K562 (cell line): ENCODE data around the gene TOPORS. TPM values are rescaled to one million over a fixed set of nuclear protein-coding genes. Genes with fewer than 3 reads are reported as not detected.

Experiments
- ATAC-seq: fragments of 200-7000 bp; cut with Tn5 transposase; 3 replicates; pipeline ENCODE4 v1.9.1; 2020; ENCODE audit warnings: moderate library complexity
- BruUV-seq: library from RNA; stranded (reverse); fragments of 400-500 nt; replicated peaks from 2 replicates; lab custom pipeline; 2021; lab: Mats Ljungman, UMichigan
- CTCF ChIA-PET: fragments of 300-600 bp; formaldehyde crosslinking; extraction: SDS; loops from one replicate; lab custom pipeline; 2021; ENCODE audit warnings: low intra/inter-chr PET ratio; lab: Yijun Ruan, JAX
- POLR2A ChIA-PET: fragments of 300-600, 350-650 bp; sonication (Branson Sonifier 250); formaldehyde crosslinking; extraction: SDS; loops from one replicate; lab custom pipeline; 2021; ENCODE audit warnings: antibody characterized with exemption, inconsistent platforms; lab: Yijun Ruan, JAX
- DNase-seq, 4 experiments: peaks; one replicate each; pipeline versions ENCODE4 v3.0.0 to v3.0.0-alpha.2; 2011 to 2018; ENCODE audit warnings: low spot score in 3 of 4, mixed read lengths in 3 of 4; ENCODE audit errors: extremely low read depth in 1 of 4
- FAIRE-seq: peaks from 2 replicates; lab custom pipeline; 2011; peaks lifted over from hg19 to GRCh38; lab: Jason Lieb, UNC
- H2AFZ ChIP-seq: 2 replicates; pipeline ENCODE4 v1.6.0; 2011; ENCODE audit warnings: low read depth, low read length, control low read depth, inconsistent platforms
- H3K27ac ChIP-seq: fragments of 200-600 bp; 3 replicates; pipeline ENCODE4 v1.8.0; 2011; ENCODE audit warnings: low read depth, mild to moderate bottlenecking, control low read depth, inconsistent platforms, low read length, moderate library complexity, mixed read lengths; ENCODE audit errors: extremely low read depth
- H3K27me3 ChIP-seq, 2 experiments: fragments of 300-600 bp in 1 of 2; 2 replicates in 1 of 2; 3 replicates in 1 of 2; pipeline versions ENCODE4 v1.6.0 to v1.8.0; 2011; ENCODE audit warnings: inconsistent platforms in 2 of 2, low read length in 2 of 2, mild to moderate bottlenecking in 1 of 2, mixed read lengths in 1 of 2, moderate library complexity in 1 of 2; ENCODE audit not compliant: control insufficient read depth in 2 of 2, insufficient read depth in 2 of 2
- H3K36me3 ChIP-seq: fragments of 300-600 bp; 3 replicates; pipeline ENCODE4 v1.8.0; 2011; ENCODE audit warnings: mild to moderate bottlenecking, low read length, inconsistent platforms; ENCODE audit not compliant: control insufficient read depth, insufficient read depth
- H3K4me1 ChIP-seq, 2 experiments: fragments of 200-600 bp in 1 of 2; replicated peaks in 1 of 2; 2 replicates in 1 of 2; 3 replicates in 1 of 2; pipeline versions ENCODE4 v1.5.1 to v1.8.0; 2011; ENCODE audit warnings: inconsistent platforms in 2 of 2, low read length in 2 of 2, mild to moderate bottlenecking in 1 of 2, mixed read lengths in 1 of 2, moderate library complexity in 1 of 2; ENCODE audit not compliant: control insufficient read depth in 2 of 2, insufficient read depth in 2 of 2
- H3K4me2 ChIP-seq: 2 replicates; pipeline ENCODE4 v1.6.1; 2011; ENCODE audit warnings: low read length, control low read depth, inconsistent platforms, mixed read lengths; ENCODE audit not compliant: insufficient read depth
- H3K4me3 ChIP-seq: fragments of 200-600 bp; sonication (generic), shearing (Covaris generic); 2 replicates; pipeline ENCODE4 v1.5.1; 2016; ENCODE audit warnings: control low read depth, inconsistent platforms
- H3K79me2 ChIP-seq: fragments of 200-600 bp; 3 replicates; pipeline ENCODE4 v1.8.0; 2011; ENCODE audit warnings: low read length, inconsistent platforms; ENCODE audit not compliant: control insufficient read depth, insufficient read depth
- H3K9ac ChIP-seq, 2 experiments: 2 replicates each; pipeline versions ENCODE4 v1.6.0 to v1.6.1; 2011; ENCODE audit warnings: low read depth in 2 of 2, low read length in 2 of 2, control low read depth in 1 of 2, inconsistent platforms in 1 of 2, mild to moderate bottlenecking in 1 of 2, mixed read lengths in 1 of 2; ENCODE audit not compliant: insufficient read depth in 1 of 2
- H3K9me1 ChIP-seq: one replicate; pipeline ENCODE4 v1.6.0; 2011; ENCODE audit warnings: inconsistent platforms, mild to moderate bottlenecking, low read length, moderate library complexity; ENCODE audit not compliant: control insufficient read depth, insufficient read depth
- H3K9me3 ChIP-seq: replicated peaks from 2 replicates; pipeline ENCODE4 v1.5.1; 2011; ENCODE audit warnings: low read depth, low read length, inconsistent platforms; ENCODE audit not compliant: control insufficient read depth, insufficient read depth
- H4K20me1 ChIP-seq: replicated peaks from 2 replicates; pipeline ENCODE4 v1.6.1; 2011; ENCODE audit warnings: low read length, inconsistent platforms, mixed read lengths; ENCODE audit not compliant: control insufficient read depth, insufficient read depth
- BHLHE40 ChIP-seq: IDR thresholded peaks from 2 replicates; pipeline ENCODE4 v1.6.1; 2011; ENCODE audit warnings: low read length, improper control_type of control experiment
- CBX1 ChIP-seq: sonication (generic); IDR thresholded peaks from 2 replicates; pipeline ENCODE4 v1.6.1; 2016; ENCODE audit warnings: antibody characterized with exemption, low read depth, mild to moderate bottlenecking
- COPS2 ChIP-seq: fragments of 450-650 bp; conservative IDR thresholded peaks from 2 replicates; pipeline ENCODE4 v1.6.1; 2016; ENCODE audit warnings: mild to moderate bottlenecking, moderate library complexity
- EZH2 ChIP-seq: IDR thresholded peaks from 2 replicates; pipeline ENCODE4 v1.6.1; 2012; ENCODE audit warnings: low read depth, mild to moderate bottlenecking, inconsistent platforms, low read length, borderline replicate concordance
- GABPB1 ChIP-seq: sonication (generic); formaldehyde crosslinking; IDR thresholded peaks from 2 replicates; pipeline ENCODE4 v1.8.0; 2022; ENCODE audit warnings: mild to moderate bottlenecking, missing genetic modification reagents
- GATAD2B ChIP-seq: fragments of 450-650 bp; IDR thresholded peaks from 2 replicates; pipeline ENCODE4 v1.6.1; 2017; ENCODE audit warnings: mild to moderate bottlenecking, borderline replicate concordance
- GTF2E2 ChIP-seq: fragments of 200-800 bp; sonication (Bioruptor generic); IDR thresholded peaks from 2 replicates; pipeline ENCODE4 v1.6.1; 2016; ENCODE audit warnings: missing genetic modification characterization, missing compliant biosample characterization
- HMBOX1 ChIP-seq: sonication (generic); IDR thresholded peaks from 2 replicates; pipeline ENCODE4 v1.6.1; 2016
- JUND ChIP-seq, 2 experiments: IDR thresholded peaks; 2 replicates in 1 of 2; 3 replicates in 1 of 2; pipeline ENCODE4 v1.6.1; 2011; ENCODE audit warnings: borderline replicate concordance in 2 of 2, low read depth in 2 of 2, low read length in 2 of 2, improper control_type of control experiment in 1 of 2, missing biosample characterization in 1 of 2, missing genetic modification characterization in 1 of 2, missing genetic modification reagents in 1 of 2
- MYNN ChIP-seq, 2 experiments: sonication (generic); formaldehyde crosslinking in 1 of 2; IDR thresholded peaks; 2 replicates each; pipeline versions ENCODE4 v1.5.0 to v1.6.1; 2016 to 2020; ENCODE audit warnings: antibody characterized with exemption in 1 of 2, missing genetic modification reagents in 1 of 2
- PHB ChIP-seq: fragments of 250-450 bp; sonication (Bioruptor Pico); IDR thresholded peaks from 2 replicates; pipeline ENCODE4 v1.5.0; 2021
- PHF21A ChIP-seq: fragments of 450-650 bp; IDR thresholded peaks from 2 replicates; pipeline ENCODE4 v1.6.1; 2017; ENCODE audit warnings: low read depth, borderline replicate concordance
- RBM39 ChIP-seq: fragments of 200-400 bp; formaldehyde crosslinking; optimal IDR thresholded peaks from 2 replicates; pipeline ENCODE3; 2018; ENCODE audit warnings: low read depth, low read length
- ZNF384 ChIP-seq: IDR thresholded peaks from 2 replicates; pipeline ENCODE4 v1.6.1; 2012; ENCODE audit warnings: low read depth, low read length, improper control_type of control experiment
- WGBS: fragments of 100-300 bp; shearing (Covaris generic); methylation state at CpG from one replicate; pipeline ENCODE4 v1.1.6; 2016; ENCODE audit warnings: low coverage, mixed read lengths; ENCODE audit not compliant: insufficient coverage; ENCODE audit errors: missing lambda C conversion rate; 5-methylcytosine and 5-hydroxymethylcytosine counted together
- in situ Hi-C: fragments of 300-500 bp; cut with MboI; formaldehyde crosslinking; loops from 4 replicates; pipeline ENCODE4 v1.15.0; 2018; ENCODE audit warnings: inconsistent platforms, mixed read lengths
- intact Hi-C: fragments of 100-400 bp; cut with micrococcal nuclease; formaldehyde crosslinking; loops from 2 replicates; pipeline ENCODE4 v1.14.2; 2022
- polyA plus RNA-seq, 8 experiments: library from polyadenylated mRNA; depleted of rRNA in 4 of 8; stranded (reverse) in 5 of 8; unstranded in 3 of 8; fragments of >200 nt; fragmentation: Nextera tagmentation in 2 of 8; fragmentation: Illumina TruSeq in 1 of 8; extraction: Ambion mirVana in 2 of 8; extraction: Trizol in 1 of 8; gene quantifications; 2 replicates each; pipeline versions ENCODE4 v1.2.1 to v1.2.3, GENCODE V29; 2011 to 2014; ENCODE audit warnings: inconsistent platforms in 1 of 8, missing spikeins in 1 of 8
- total RNA-seq, 7 experiments: library from RNA; depleted of rRNA in 6 of 7; stranded (reverse); fragments of >200 nt in 6 of 7; fragmentation: Illumina TruSeq in 2 of 7; extraction: Trizol in 2 of 7; gene quantifications; 2 replicates each; pipeline versions ENCODE4 v1.2.1 to v1.2.3, GENCODE V29; 2011 to 2021; ENCODE audit warnings: low replicate concordance in 1 of 7
- TF ChIP-seq, protein P1 (sequence below): fragments of 450-650 bp; IDR thresholded peaks from 2 replicates; pipeline ENCODE4 v1.6.1; 2016; ENCODE audit warnings: antibody characterized with exemption
- TF ChIP-seq, protein P2 (sequence below), 2 experiments: fragments of 450-650 bp; conservative IDR thresholded peaks; 2 replicates each; pipeline ENCODE4 v1.6.1; 2017; ENCODE audit warnings: mild to moderate bottlenecking in 2 of 2, moderate library complexity in 2 of 2

TOPORS gene
- total and polyA plus RNA-seq, 9 of the 15 experiments (the other 6 are each of a cell fraction or from before 2014, with no cell fraction given), result 4.3 to 19.6 (median 9.9) TPM

DNA sequence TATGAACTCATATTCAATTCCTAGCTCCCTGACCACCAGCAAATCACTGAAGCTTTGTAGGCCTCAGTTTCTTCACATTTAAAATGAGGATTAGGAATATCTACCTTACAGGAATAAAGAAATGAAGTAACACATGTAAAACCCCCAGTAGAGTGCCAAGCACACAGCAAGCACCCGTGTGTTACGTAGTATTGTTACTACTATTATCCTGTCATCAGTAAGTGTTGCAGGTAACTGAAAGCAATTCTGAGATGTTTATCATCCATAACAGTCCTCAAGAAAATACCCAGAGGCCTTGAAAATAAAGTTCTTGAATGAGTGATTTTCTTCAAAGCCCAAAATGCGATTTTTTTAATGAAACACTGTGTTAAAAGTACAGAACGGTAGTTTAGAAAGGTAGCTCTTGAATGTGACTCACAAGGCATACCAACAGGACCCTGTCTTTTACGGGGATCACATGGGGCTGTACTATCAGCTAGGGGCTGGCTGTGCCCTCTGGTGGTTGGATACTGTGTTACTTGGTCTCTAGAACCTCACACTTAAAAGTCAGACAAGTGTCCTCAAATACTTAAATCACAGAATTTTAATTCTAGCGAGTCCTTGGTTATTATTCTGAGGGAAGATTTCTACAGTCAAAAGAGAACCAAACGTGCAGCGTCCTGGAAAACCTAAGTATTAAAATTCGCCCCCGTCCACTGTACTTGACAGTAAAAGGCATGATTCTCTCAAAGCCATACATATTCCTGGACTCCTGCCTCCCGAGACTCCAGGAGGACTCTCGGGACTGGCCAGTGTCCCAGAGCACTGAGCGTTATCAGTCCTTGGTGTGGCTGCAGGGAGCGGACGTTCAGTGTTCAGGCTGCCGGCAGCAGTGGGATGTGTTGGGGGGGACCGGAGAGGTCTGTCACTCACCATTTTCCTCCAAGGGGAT, 19.8 kb upstream of the TOPORS start:
- FAIRE-seq, result peak; percentile 89
- peak overlapping the region; percentile 69 for H3K27ac ChIP-seq
- ChIA-PET CTCF (interaction anchor here (0.8 to 3.2 kb wide), 3 partner anchors 188 to 396 kb away, joined by 4 to 34 read pairs (median 5); no protein-coding TSS in a partner anchor), POLR2A (interaction anchor here (0.5 to 1.6 kb wide), 7 partner anchors 13 to 454 kb away, joined by 3 to 6 read pairs (median 4); partner anchors contain the start of genes ACO1 and DNAJA1)
- in situ Hi-C loops (loop anchor here (25.0 kb wide), 1 partner anchor 665 kb away; the partner anchor contains the start of gene SPINK4), intact Hi-C loops (loop anchor here (2.0 to 5.0 kb wide), 3 partner anchors 19 to 135 kb away; partner anchors contain the start of genes RIGI, SMIM27 and TOPORS)
- peak; percentile 97 for ATAC-seq
- H3K4me2 ChIP-seq, result peak overlapping the region; percentile 85
- H4K20me1 ChIP-seq, result no peaks in the 10 kb centered on the region
- H3K36me3 ChIP-seq, result peaks cover 26% of the 10 kb centered on the region; the same call in 2 of the 3 replicates
- peak overlapping the region; percentile 97 for H2AFZ ChIP-seq
- peaks cover 34% of the 10 kb centered on the region for H3K79me2 ChIP-seq
- no peaks in the 10 kb centered on the region for H3K27me3 ChIP-seq
- peak; percentile 59 to 82 (median 68) for DNase-seq
- BruUV-seq, result TSS peak; percentile 65
- H3K9me1 ChIP-seq, result no peaks in the 10 kb centered on the region
- WGBS, result under 1% methylated on average over 17 of the region's 17 CpGs
- H3K4me3 ChIP-seq, result peak overlapping the region; percentile 78
- no peaks in the 10 kb centered on the region for H3K9me3 ChIP-seq
- peak overlapping the region; percentile 77 to 93 for H3K9ac ChIP-seq
- H3K4me1 ChIP-seq, result no peaks in the 10 kb centered on the region
- TF ChIP-seq HMBOX1 (0 out of 2 replicates have a peak, but pooled peaks have one; percentile 25), BHLHE40 (no peak), MYNN (IDR thresholded peaks at IDR 0.05) (0 out of 2 replicates have a peak, but pooled peaks have one; percentile 28), MYNN (CRISPR knock-in tag; IDR thresholded peaks at IDR 0.05) (no peak), PHB (CRISPR knock-in tag) (no peak), EZH2 (no peak), ZNF384 (no peak), COPS2 (no peak), JUND (IDR thresholded peaks at IDR 0.05; ENCODE audit: borderline replicate concordance, low read depth, low read length) (no peak), JUND (tag; IDR thresholded peaks at IDR 0.05; ENCODE audit: borderline replicate concordance, low read depth, low read length) (0 out of 3 replicates have a peak, but pooled peaks have one; percentile 7), GABPB1 (CRISPR knock-in tag) (no peak), CBX1 (no peak), GTF2E2 (tag) (0 out of 2 replicates have a peak, but pooled peaks have one; percentile 8), GATAD2B (no peak), PHF21A (no peak), RBM39 (no peak)
- TF ChIP-seq, protein P1, sequence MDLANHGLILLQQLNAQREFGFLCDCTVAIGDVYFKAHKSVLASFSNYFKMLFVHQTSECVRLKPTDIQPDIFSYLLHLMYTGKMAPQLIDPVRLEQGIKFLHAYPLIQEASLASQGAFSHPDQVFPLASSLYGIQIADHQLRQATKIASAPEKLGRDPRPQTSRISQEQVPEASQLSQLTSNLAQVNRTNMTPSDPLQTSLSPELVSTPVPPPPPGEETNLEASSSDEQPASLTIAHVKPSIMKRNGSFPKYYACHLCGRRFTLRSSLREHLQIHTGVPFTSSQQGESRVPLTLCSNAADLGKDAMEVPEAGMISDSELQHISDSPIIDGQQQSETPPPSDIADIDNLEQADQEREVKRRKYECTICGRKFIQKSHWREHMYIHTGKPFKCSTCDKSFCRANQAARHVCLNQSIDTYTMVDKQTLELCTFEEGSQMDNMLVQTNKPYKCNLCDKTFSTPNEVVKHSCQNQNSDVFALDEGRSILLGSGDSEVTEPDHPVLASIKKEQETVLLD, result no peak
- TF ChIP-seq, protein P2, sequence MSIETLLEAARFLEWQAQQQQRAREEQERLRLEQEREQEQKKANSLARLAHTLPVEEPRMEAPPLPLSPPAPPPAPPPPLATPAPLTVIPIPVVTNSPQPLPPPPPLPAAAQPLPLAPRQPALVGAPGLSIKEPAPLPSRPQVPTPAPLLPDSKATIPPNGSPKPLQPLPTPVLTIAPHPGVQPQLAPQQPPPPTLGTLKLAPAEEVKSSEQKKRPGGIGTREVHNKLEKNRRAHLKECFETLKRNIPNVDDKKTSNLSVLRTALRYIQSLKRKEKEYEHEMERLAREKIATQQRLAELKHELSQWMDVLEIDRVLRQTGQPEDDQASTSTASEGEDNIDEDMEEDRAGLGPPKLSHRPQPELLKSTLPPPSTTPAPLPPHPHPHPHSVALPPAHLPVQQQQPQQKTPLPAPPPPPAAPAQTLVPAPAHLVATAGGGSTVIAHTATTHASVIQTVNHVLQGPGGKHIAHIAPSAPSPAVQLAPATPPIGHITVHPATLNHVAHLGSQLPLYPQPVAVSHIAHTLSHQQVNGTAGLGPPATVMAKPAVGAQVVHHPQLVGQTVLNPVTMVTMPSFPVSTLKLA (conservative IDR thresholded peaks at IDR 0.05), result 0 out of 4 replicates have a peak, but pooled peaks of 1 of the 2 experiments have one; percentile 25
